B cell (primary cell): ENCODE data around the gene MRAS.

Experiments used
- CTCF ChIP-seq: fragments of 200-600 bp; IDR thresholded peaks from one replicate; pipeline ENCODE4 v1.8.0; 2022; ENCODE audit warnings: antibody characterized with exemption, mild to moderate bottlenecking
- EZH2 ChIP-seq: IDR thresholded peaks from 2 replicates; pipeline ENCODE4 v1.6.1; 2012; ENCODE audit warnings: borderline replicate concordance, low read depth, mild to moderate bottlenecking, moderate library complexity, low read length; ENCODE audit not compliant: insufficient read depth, poor library complexity, severe bottlenecking

- no peak for TF ChIP-seq CTCF
- no peak for TF ChIP-seq EZH2
These were observed 64.6 kb downstream of the MRAS start for GRCh38 chr3:138412821-138413551.
